K562 (cell line): Measurements from ENCODE around the gene YIPF2. TPM values are rescaled to one million over a fixed set of nuclear protein-coding genes. Genes with fewer than 3 reads are reported as not detected.
A peak's percentile ranks its signal among the peaks of the same experiment; 100 is the strongest.

ENCODE experiments used
- ATAC-seq: fragments of 200-7000 bp; cut with Tn5 transposase; 3 replicates; pipeline ENCODE4 v1.9.1; 2020; ENCODE audit warnings: moderate library complexity
- BruUV-seq: library from RNA; stranded (reverse); fragments of 400-500 nt; replicated peaks from 2 replicates; lab custom pipeline; 2021; lab: Mats Ljungman, UMichigan
- CTCF ChIA-PET: fragments of 300-600 bp; formaldehyde crosslinking; extraction: SDS; loops from one replicate; lab custom pipeline; 2021; ENCODE audit warnings: low intra/inter-chr PET ratio; lab: Yijun Ruan, JAX
- POLR2A ChIA-PET: fragments of 300-600, 350-650 bp; sonication (Branson Sonifier 250); formaldehyde crosslinking; extraction: SDS; loops from one replicate; lab custom pipeline; 2021; ENCODE audit warnings: antibody characterized with exemption, inconsistent platforms; lab: Yijun Ruan, JAX
- DNase-seq, 4 experiments: peaks; one replicate each; pipeline versions ENCODE4 v3.0.0 to v3.0.0-alpha.2; 2011 to 2018; ENCODE audit warnings: low spot score in 3 of 4, mixed read lengths in 3 of 4; ENCODE audit errors: extremely low read depth in 1 of 4
- FAIRE-seq: peaks from 2 replicates; lab custom pipeline; 2011; peaks lifted over from hg19 to GRCh38; lab: Jason Lieb, UNC
- H2AFZ ChIP-seq: 2 replicates; pipeline ENCODE4 v1.6.0; 2011; ENCODE audit warnings: low read depth, low read length, control low read depth, inconsistent platforms
- H3K27ac ChIP-seq: fragments of 200-600 bp; 3 replicates; pipeline ENCODE4 v1.8.0; 2011; ENCODE audit warnings: low read depth, mild to moderate bottlenecking, control low read depth, inconsistent platforms, low read length, moderate library complexity, mixed read lengths; ENCODE audit errors: extremely low read depth
- H3K27me3 ChIP-seq, 2 experiments: fragments of 300-600 bp in 1 of 2; 2 replicates in 1 of 2; 3 replicates in 1 of 2; pipeline versions ENCODE4 v1.6.0 to v1.8.0; 2011; ENCODE audit warnings: inconsistent platforms in 2 of 2, low read length in 2 of 2, mild to moderate bottlenecking in 1 of 2, mixed read lengths in 1 of 2, moderate library complexity in 1 of 2; ENCODE audit not compliant: control insufficient read depth in 2 of 2, insufficient read depth in 2 of 2
- H3K36me3 ChIP-seq: fragments of 300-600 bp; 3 replicates; pipeline ENCODE4 v1.8.0; 2011; ENCODE audit warnings: mild to moderate bottlenecking, low read length, inconsistent platforms; ENCODE audit not compliant: control insufficient read depth, insufficient read depth
- H3K4me1 ChIP-seq, 2 experiments: fragments of 200-600 bp in 1 of 2; replicated peaks in 1 of 2; 2 replicates in 1 of 2; 3 replicates in 1 of 2; pipeline versions ENCODE4 v1.5.1 to v1.8.0; 2011; ENCODE audit warnings: inconsistent platforms in 2 of 2, low read length in 2 of 2, mild to moderate bottlenecking in 1 of 2, mixed read lengths in 1 of 2, moderate library complexity in 1 of 2; ENCODE audit not compliant: control insufficient read depth in 2 of 2, insufficient read depth in 2 of 2
- H3K4me2 ChIP-seq: 2 replicates; pipeline ENCODE4 v1.6.1; 2011; ENCODE audit warnings: low read length, control low read depth, inconsistent platforms, mixed read lengths; ENCODE audit not compliant: insufficient read depth
- H3K4me3 ChIP-seq: fragments of 200-600 bp; sonication (generic), shearing (Covaris generic); 2 replicates; pipeline ENCODE4 v1.5.1; 2016; ENCODE audit warnings: control low read depth, inconsistent platforms
- H3K79me2 ChIP-seq: fragments of 200-600 bp; 3 replicates; pipeline ENCODE4 v1.8.0; 2011; ENCODE audit warnings: low read length, inconsistent platforms; ENCODE audit not compliant: control insufficient read depth, insufficient read depth
- H3K9ac ChIP-seq, 2 experiments: 2 replicates each; pipeline versions ENCODE4 v1.6.0 to v1.6.1; 2011; ENCODE audit warnings: low read depth in 2 of 2, low read length in 2 of 2, control low read depth in 1 of 2, inconsistent platforms in 1 of 2, mild to moderate bottlenecking in 1 of 2, mixed read lengths in 1 of 2; ENCODE audit not compliant: insufficient read depth in 1 of 2
- H3K9me1 ChIP-seq: one replicate; pipeline ENCODE4 v1.6.0; 2011; ENCODE audit warnings: inconsistent platforms, mild to moderate bottlenecking, low read length, moderate library complexity; ENCODE audit not compliant: control insufficient read depth, insufficient read depth
- H3K9me3 ChIP-seq: replicated peaks from 2 replicates; pipeline ENCODE4 v1.5.1; 2011; ENCODE audit warnings: low read depth, low read length, inconsistent platforms; ENCODE audit not compliant: control insufficient read depth, insufficient read depth
- H4K20me1 ChIP-seq: replicated peaks from 2 replicates; pipeline ENCODE4 v1.6.1; 2011; ENCODE audit warnings: low read length, inconsistent platforms, mixed read lengths; ENCODE audit not compliant: control insufficient read depth, insufficient read depth
- ADNP ChIP-seq: fragments of 200-800 bp; sonication (Bioruptor generic); IDR thresholded peaks from 2 replicates; pipeline ENCODE4 v1.6.1; 2016; ENCODE audit warnings: missing genetic modification characterization, missing compliant biosample characterization
- HCFC1 ChIP-seq: IDR thresholded peaks from 2 replicates; pipeline ENCODE4 v1.6.1; 2012; ENCODE audit warnings: low read depth, low read length, improper control_type of control experiment
- HEY1 ChIP-seq: fragments of 250-450 bp; sonication (Bioruptor Pico); IDR thresholded peaks from 2 replicates; pipeline ENCODE4 v1.5.0; 2020; ENCODE audit warnings: mild to moderate bottlenecking, moderate library complexity, borderline replicate concordance
- HMGN3 ChIP-seq: IDR thresholded peaks from 2 replicates; pipeline ENCODE4 v1.6.1; 2011; ENCODE audit warnings: borderline replicate concordance, low read depth, mild to moderate bottlenecking, mixed read lengths, low read length; ENCODE audit not compliant: insufficient read length; ENCODE audit errors: extremely low read depth
- MEIS2 ChIP-seq: fragments of 450-650 bp; IDR thresholded peaks from 2 replicates; pipeline ENCODE4 v1.6.1; 2014; ENCODE audit warnings: mild to moderate bottlenecking; ENCODE audit not compliant: partially characterized antibody
- POLR2A ChIP-seq: fragments of 450-650 bp; conservative IDR thresholded peaks from 2 replicates; pipeline ENCODE4 v1.6.1; 2016
- POLR2B ChIP-seq: fragments of 450-650 bp; IDR thresholded peaks from 2 replicates; pipeline ENCODE4 v1.6.1; 2018; ENCODE audit warnings: low read depth; ENCODE audit not compliant: partially characterized antibody
- POLR2G ChIP-seq: fragments of 200-400 bp; formaldehyde crosslinking; IDR thresholded peaks from 2 replicates; pipeline ENCODE4 v1.6.1; 2017; ENCODE audit warnings: low read depth, mild to moderate bottlenecking, antibody characterized with exemption, low read length, moderate library complexity
- SMARCC2 ChIP-seq: fragments of 450-650 bp; IDR thresholded peaks from 2 replicates; pipeline ENCODE4 v1.6.1; 2017; ENCODE audit warnings: antibody characterized with exemption, moderate library complexity, mild to moderate bottlenecking, low read depth
- SUPT5H ChIP-seq: fragments of 450-650 bp; IDR thresholded peaks from 2 replicates; pipeline ENCODE4 v1.6.1; 2016
- TCF7L2 ChIP-seq: fragments of 150-350 bp; IDR thresholded peaks from 2 replicates; pipeline ENCODE4 v1.6.1; 2016; ENCODE audit warnings: low read depth, mild to moderate bottlenecking, low read length, moderate library complexity
- ZNF311 ChIP-seq: fragments of 250-450 bp; sonication (Bioruptor Pico); IDR thresholded peaks from 2 replicates; pipeline ENCODE4 v1.4.0; 2020; ENCODE audit warnings: mild to moderate bottlenecking, moderate library complexity
- WGBS: fragments of 100-300 bp; shearing (Covaris generic); methylation state at CpG from one replicate; pipeline ENCODE4 v1.1.6; 2016; ENCODE audit warnings: low coverage, mixed read lengths; ENCODE audit not compliant: insufficient coverage; ENCODE audit errors: missing lambda C conversion rate; 5-methylcytosine and 5-hydroxymethylcytosine counted together
- in situ Hi-C: fragments of 300-500 bp; cut with MboI; formaldehyde crosslinking; loops from 4 replicates; pipeline ENCODE4 v1.15.0; 2018; ENCODE audit warnings: inconsistent platforms, mixed read lengths
- intact Hi-C: fragments of 100-400 bp; cut with micrococcal nuclease; formaldehyde crosslinking; loops from 2 replicates; pipeline ENCODE4 v1.14.2; 2022
- polyA plus RNA-seq, 8 experiments: library from polyadenylated mRNA; depleted of rRNA in 4 of 8; stranded (reverse) in 5 of 8; unstranded in 3 of 8; fragments of >200 nt; fragmentation: Nextera tagmentation in 2 of 8; fragmentation: Illumina TruSeq in 1 of 8; extraction: Ambion mirVana in 2 of 8; extraction: Trizol in 1 of 8; gene quantifications; 2 replicates each; pipeline versions ENCODE4 v1.2.1 to v1.2.3, GENCODE V29; 2011 to 2014; ENCODE audit warnings: inconsistent platforms in 1 of 8, missing spikeins in 1 of 8
- total RNA-seq, 7 experiments: library from RNA; depleted of rRNA in 6 of 7; stranded (reverse); fragments of >200 nt in 6 of 7; fragmentation: Illumina TruSeq in 2 of 7; extraction: Trizol in 2 of 7; gene quantifications; 2 replicates each; pipeline versions ENCODE4 v1.2.1 to v1.2.3, GENCODE V29; 2011 to 2021; ENCODE audit warnings: low replicate concordance in 1 of 7
- TF ChIP-seq, protein P1 (sequence below), 3 experiments: fragments of 200-800 bp in 1 of 3; sonication (Bioruptor generic) in 1 of 3; sonication (generic) in 1 of 3; formaldehyde crosslinking in 1 of 3; IDR thresholded peaks; 2 replicates each; pipeline versions ENCODE4 v1.6.1 to v1.8.0; 2016 to 2022; ENCODE audit warnings: mild to moderate bottlenecking in 2 of 3, missing compliant biosample characterization in 2 of 3, missing genetic modification characterization in 2 of 3, missing genetic modification reagents in 1 of 3
- TF ChIP-seq, protein P2 (sequence below), 3 experiments: IDR thresholded peaks in 2 of 3; conservative IDR thresholded peaks in 1 of 3; 2 replicates each; pipeline ENCODE4 v1.5.1; 2011 to 2012; ENCODE audit warnings: low read length in 3 of 3, mild to moderate bottlenecking in 3 of 3, control low read depth in 2 of 3, improper control_type of control experiment in 1 of 3, inconsistent platforms in 1 of 3, low read depth in 1 of 3, mixed read lengths in 1 of 3, moderate library complexity in 1 of 3; ENCODE audit not compliant: insufficient read depth in 2 of 3

YIPF2 gene
- total and polyA plus RNA-seq, 9 of the 15 experiments (the other 6 are each of a cell fraction or from before 2014, with no cell fraction given): 1.3 to 65.2 (median 31.6) TPM

DNA sequence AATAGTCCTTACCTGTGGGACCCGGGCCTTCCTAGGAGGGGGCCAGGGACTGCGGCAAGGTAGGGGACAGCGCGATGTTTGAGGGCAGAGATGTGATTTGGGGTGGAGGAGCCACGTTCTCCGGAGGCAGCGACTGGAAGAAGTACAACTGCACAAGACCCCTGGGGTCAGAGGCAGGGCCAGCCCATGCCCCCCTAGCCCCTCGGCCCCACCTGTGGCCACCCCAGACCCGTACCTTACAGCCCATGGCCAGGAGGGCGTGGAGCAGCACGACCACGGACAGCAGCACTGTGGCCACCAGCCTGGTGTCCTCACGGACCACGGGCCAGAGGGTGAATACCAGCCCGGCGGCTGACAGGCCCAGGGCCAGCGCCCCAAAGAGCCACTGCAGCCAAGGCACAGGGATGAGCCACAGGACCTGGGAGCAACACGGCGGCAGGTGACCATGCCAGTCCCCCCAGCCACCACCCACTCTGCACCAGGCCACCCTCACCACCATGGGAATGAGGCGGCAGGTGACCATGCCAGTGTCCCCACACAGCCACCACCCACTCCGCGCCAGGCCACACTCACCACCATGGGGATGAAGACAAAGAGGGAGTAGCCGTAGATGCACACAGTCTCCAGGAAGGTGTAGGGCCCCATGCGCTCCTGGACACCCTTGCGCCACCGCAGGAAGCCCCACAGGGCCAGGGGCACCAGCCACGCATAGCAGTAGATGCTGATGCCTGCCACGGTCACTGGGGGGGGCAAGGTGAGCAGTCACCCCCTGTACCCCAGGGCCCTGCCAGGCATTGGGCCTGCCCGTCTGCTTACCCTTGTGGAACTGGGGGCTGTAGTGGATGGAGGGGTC lies 5.0 kb downstream of the YIPF2 start (continued):
- TF ChIP-seq, protein P1, sequence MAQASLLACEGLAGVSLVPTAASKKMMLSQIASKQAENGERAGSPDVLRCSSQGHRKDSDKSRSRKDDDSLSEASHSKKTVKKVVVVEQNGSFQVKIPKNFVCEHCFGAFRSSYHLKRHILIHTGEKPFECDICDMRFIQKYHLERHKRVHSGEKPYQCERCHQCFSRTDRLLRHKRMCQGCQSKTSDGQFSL (CRISPR knock-in tag; IDR thresholded peaks at IDR 0.05): 0 out of 2 replicates have a peak, but pooled peaks have one; percentile 24
- TF ChIP-seq, protein P1 (tag; IDR thresholded peaks at IDR 0.05): no peak
- TF ChIP-seq HMGN3: peak; percentile 9
- no peak for TF ChIP-seq ZNF311 (CRISPR knock-in tag)
- no peak for TF ChIP-seq MEIS2

DNA sequence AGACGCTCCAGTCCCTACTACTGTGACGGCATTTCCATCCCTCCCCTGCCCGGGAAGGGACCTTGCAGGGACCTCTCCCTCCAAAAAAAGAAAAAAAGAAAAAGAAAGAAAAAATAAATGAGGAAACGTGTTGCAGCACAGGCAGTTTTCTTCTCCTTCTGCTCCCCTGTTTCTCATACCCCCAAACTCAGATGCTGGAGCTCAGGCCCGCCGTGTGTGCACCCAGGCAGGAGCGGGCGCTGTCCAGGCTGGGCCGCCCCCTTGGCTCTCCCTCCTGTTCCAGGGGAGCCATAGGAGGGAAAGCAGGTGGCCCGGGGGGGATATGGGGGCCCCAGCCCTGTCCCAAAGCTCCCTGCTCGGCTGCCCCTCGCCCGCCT lies 5.8 kb downstream of the YIPF2 start:
- CTCF ChIA-PET: no interaction called here

More for the DNA sequence above, 5.8 kb downstream of the YIPF2 start:
- peak in 1 of 4 experiments; percentile 10 for DNase-seq
- Histone ChIP-seq H2AFZ (no peak overlapping the region), H3K4me1 (peaks cover 5 to 43% of the 10 kb centered on the region in 2 experiments; a peak in 4 of 5 replicates), H4K20me1 (no peaks in the 10 kb centered on the region), H3K4me3 (no peak overlapping the region), H3K27ac (no peak overlapping the region), H3K9ac (no peak overlapping the region), H3K36me3 (peaks cover 75% of the 10 kb centered on the region; the same call in 2 of the 3 replicates), H3K9me1 (peaks cover 5% of the 10 kb centered on the region), H3K27me3 (no peaks in the 10 kb centered on the region), H3K9me3 (no peaks in the 10 kb centered on the region), H3K79me2 (peaks cover 6% of the 10 kb centered on the region), H3K4me2 (no peak overlapping the region)
- intact Hi-C loops (no loop called here), in situ Hi-C loops (no loop called here)
- peak; percentile 5; the same call in 2 of the 3 replicates for ATAC-seq
- FAIRE-seq: no peak
- TF ChIP-seq HEY1: no peak
- 0 out of 2 replicates have a peak, but pooled peaks have one; percentile 5 for TF ChIP-seq POLR2G
- TF ChIP-seq SMARCC2: no peak
- peak; percentile 55 for TF ChIP-seq POLR2B
- TF ChIP-seq POLR2A: peak; percentile 70
- TF ChIP-seq, protein P2, sequence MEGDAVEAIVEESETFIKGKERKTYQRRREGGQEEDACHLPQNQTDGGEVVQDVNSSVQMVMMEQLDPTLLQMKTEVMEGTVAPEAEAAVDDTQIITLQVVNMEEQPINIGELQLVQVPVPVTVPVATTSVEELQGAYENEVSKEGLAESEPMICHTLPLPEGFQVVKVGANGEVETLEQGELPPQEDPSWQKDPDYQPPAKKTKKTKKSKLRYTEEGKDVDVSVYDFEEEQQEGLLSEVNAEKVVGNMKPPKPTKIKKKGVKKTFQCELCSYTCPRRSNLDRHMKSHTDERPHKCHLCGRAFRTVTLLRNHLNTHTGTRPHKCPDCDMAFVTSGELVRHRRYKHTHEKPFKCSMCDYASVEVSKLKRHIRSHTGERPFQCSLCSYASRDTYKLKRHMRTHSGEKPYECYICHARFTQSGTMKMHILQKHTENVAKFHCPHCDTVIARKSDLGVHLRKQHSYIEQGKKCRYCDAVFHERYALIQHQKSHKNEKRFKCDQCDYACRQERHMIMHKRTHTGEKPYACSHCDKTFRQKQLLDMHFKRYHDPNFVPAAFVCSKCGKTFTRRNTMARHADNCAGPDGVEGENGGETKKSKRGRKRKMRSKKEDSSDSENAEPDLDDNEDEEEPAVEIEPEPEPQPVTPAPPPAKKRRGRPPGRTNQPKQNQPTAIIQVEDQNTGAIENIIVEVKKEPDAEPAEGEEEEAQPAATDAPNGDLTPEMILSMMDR (IDR thresholded peaks at IDR 0.05 in 2 of 3, conservative IDR thresholded peaks at IDR 0.05 in 1 of 3; ENCODE audit: insufficient read depth in 2 of 3, low read depth in 1 of 3, low read length in 3 of 3): 0 out of 6 replicates have a peak, but pooled peaks of 1 of the 3 experiments have one; percentile 17
- peak; percentile 55 for TF ChIP-seq SUPT5H
- TF ChIP-seq TCF7L2: no peak
- TF ChIP-seq ADNP (tag): no peak
- TF ChIP-seq HCFC1: no peak
- WGBS: 87% methylated on average over 4 of the region's 13 CpGs
- POLR2A ChIA-PET: interaction anchor here (1.3 to 1.4 kb wide), 2 partner anchors 11 to 42 kb away, joined by 3 to 4 read pairs; no protein-coding TSS in a partner anchor
- TSS peak; percentile 50 for BruUV-seq
